GM12875 (cell line): Measurements from ENCODE around the gene DHX15.

Experiments
- H3K4me3 ChIP-seq: one replicate; pipeline ENCODE4 v1.5.1; 2011; ENCODE audit warnings: low read depth, low read length, control low read depth
- TF ChIP-seq, protein P1 (sequence below): IDR thresholded peaks from 2 replicates; pipeline ENCODE4 v1.5.1; 2011; ENCODE audit warnings: low read depth, mild to moderate bottlenecking, control low read depth, inconsistent platforms, low read length, moderate library complexity, borderline replicate concordance; ENCODE audit not compliant: insufficient read depth

The DHX15 gene

DNA sequence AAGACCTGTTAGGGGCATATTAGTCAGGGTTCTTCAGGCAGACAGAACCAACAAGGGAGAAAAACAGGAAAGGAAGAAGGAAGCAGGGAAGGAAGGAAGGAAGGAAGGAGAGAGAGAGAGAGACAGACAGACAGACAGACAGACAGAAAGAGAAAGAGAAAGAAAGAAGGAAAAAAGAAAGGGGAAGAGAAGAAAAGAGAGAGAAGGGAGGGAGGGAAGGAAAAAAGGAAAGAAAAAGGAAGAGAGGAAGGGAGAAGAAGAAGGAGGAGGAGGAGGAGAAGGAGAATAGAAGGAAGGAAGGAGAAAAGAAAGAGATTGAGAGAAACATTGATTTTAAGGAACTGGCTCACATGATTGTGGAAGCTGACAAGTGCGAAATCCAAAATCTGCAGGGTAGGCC lies 89.0 kb downstream of the DHX15 start:
- TF ChIP-seq, protein P1, sequence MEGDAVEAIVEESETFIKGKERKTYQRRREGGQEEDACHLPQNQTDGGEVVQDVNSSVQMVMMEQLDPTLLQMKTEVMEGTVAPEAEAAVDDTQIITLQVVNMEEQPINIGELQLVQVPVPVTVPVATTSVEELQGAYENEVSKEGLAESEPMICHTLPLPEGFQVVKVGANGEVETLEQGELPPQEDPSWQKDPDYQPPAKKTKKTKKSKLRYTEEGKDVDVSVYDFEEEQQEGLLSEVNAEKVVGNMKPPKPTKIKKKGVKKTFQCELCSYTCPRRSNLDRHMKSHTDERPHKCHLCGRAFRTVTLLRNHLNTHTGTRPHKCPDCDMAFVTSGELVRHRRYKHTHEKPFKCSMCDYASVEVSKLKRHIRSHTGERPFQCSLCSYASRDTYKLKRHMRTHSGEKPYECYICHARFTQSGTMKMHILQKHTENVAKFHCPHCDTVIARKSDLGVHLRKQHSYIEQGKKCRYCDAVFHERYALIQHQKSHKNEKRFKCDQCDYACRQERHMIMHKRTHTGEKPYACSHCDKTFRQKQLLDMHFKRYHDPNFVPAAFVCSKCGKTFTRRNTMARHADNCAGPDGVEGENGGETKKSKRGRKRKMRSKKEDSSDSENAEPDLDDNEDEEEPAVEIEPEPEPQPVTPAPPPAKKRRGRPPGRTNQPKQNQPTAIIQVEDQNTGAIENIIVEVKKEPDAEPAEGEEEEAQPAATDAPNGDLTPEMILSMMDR, result no peak
- H3K4me3 ChIP-seq, result no peak overlapping the region

DNA sequence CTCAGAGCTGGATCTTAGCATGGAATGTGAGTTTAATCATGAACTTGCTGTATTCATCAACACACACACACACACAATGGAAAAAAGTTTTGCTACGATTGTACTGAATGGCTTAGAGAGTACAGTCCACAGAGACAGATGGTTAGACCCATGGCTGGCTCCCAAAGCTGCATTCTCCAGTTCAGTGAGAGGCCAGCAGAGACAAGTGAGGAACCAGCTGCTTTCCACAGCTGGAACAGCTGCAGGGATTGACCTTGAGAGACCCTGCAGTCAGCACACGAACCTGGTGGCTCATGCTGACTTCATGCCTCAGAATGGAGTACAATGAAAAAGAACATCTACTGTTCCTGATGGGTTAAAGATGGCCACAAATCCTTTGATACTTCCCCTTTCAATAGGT lies 94.5 kb downstream of the DHX15 start:
- TF ChIP-seq, protein P1, result no peak
- H3K4me3 ChIP-seq, result no peak overlapping the region

DNA sequence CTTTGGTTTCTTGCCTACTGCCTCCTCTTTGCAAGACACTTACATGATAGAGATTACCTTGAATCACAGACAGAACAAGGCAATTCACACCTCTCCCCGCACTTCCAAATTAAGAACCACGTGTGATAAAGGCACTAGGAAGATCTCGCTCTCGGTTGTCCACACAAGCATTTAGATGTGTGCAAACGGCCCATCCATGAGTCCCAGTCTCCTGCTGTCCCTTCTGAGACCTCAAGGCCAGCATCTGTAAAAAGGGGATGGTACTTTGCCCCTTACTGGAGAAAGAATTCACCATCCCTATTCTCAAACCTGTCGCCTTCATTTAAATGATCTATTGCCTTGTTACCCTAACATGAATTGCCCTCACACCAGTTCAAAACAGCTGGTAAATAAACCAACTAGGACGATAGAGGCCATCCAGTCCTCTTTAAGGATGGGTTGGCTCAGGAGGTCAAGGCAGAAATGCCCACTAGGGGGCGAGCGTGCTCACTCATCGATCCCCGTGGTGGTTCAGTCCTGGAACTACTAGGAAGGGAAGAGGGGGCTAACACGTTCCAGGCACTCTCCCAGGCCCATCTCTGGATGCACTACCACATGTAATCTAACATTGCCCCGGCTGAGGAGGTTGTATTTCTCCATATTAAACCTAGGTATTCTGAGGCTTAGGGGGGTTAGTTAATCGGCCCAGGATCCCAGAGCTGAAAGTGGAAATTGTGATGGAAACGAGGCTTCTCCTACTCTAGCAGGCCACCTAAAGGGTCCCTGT lies 95.8 kb downstream of the DHX15 start:
- TF ChIP-seq, protein P1, result peak; percentile 86
- H3K4me3 ChIP-seq, result no peak overlapping the region

DNA sequence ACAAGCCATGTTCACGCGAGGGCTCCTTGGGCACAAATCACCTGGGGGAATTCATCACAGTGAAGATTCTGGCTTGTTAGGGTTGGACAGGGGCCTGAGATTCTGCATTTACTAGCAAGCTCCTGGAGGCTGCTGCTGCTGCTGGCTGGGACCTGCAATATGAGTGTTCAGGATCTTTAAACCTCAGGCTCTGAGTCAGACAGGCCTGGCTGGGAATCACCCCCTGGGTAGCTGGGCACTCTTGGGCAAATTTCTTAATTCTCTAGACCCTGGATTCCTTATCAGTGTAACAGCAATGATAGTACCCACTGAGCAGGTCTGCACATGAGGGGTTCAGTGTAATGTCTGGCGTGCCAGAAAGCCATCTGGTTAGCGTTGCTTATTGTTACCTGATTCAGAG lies 101.5 kb downstream of the DHX15 start:
- TF ChIP-seq, protein P1, result no peak
- no peak overlapping the region for H3K4me3 ChIP-seq

DNA sequence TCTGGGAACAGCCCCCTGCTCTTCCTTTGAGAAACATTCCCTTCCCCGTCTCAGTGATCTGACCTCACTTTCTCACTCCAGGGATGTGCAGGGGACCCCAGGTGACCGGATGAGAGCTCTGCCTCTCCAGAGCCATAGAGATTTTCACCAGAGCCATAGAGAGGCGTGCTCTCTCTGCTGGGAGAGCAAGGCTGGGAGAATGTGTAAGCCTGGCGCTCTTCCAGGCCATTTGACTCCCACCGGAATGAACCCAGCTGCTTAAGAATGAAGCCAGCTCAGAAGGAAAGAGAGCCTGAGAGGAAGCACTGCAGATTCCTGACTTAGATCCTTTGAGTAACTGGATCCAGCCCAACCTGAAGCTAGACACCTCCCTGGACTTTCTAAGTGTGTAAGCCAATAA lies 106.4 kb downstream of the DHX15 start:
- H3K4me3 ChIP-seq, result no peak overlapping the region
- TF ChIP-seq, protein P1, result no peak
